RWPE1 (cell line): ENCODE data around the gene FOXL3.

Experiments
- CTCF ChIA-PET: fragments of 350-600 bp; sonication (Branson Sonifier 250); formaldehyde crosslinking; extraction: SDS; loops from one replicate; lab custom pipeline; 2021; lab: Yijun Ruan, JAX
- POLR2A ChIA-PET: fragments of 400-600 bp; formaldehyde crosslinking; extraction: SDS; loops from one replicate; lab custom pipeline; 2020; ENCODE audit warnings: antibody characterized with exemption; ENCODE audit not compliant: low non-redundant PET; lab: Yijun Ruan, JAX
- DNase-seq: peaks from one replicate; pipeline ENCODE4 v3.0.0; 2012; ENCODE audit warnings: low spot score
- H3K27ac ChIP-seq: fragments of 450-650 bp; 2 replicates; pipeline ENCODE4 v1.5.1; 2017
- CTCF ChIP-seq: fragments of 450-650 bp; conservative IDR thresholded peaks from 2 replicates; pipeline ENCODE4 v1.5.1; 2017; ENCODE audit warnings: low read depth, mild to moderate bottlenecking

Gene FOXL3

GRCh38 chr7:305410-306151 is 15.6 kb downstream of the FOXL3 start:
- ChIA-PET CTCF (interaction anchor here (0.6 kb wide), 1 partner anchor 42 kb away, joined by 3 read pairs; no protein-coding TSS in a partner anchor), POLR2A (no interaction called here)
- H3K27ac ChIP-seq, result no peak overlapping the region
- TF ChIP-seq CTCF, result no peak
- DNase-seq, result no peak

GRCh38 chr7:307970-308369 is 18.0 kb downstream of the FOXL3 start:
- H3K27ac ChIP-seq, result no peak overlapping the region
- no peak for TF ChIP-seq CTCF
- CTCF ChIA-PET, result no interaction called here
- POLR2A ChIA-PET, result no interaction called here
- DNase-seq, result no peak

GRCh38 chr7:309586-310228 is 19.7 kb downstream of the FOXL3 start:
- no peak overlapping the region for H3K27ac ChIP-seq
- no peak for DNase-seq
- TF ChIP-seq CTCF, result no peak
- ChIA-PET POLR2A (no interaction called here), CTCF (interaction anchor here (0.5 kb wide), 1 partner anchor 18 kb away, joined by 3 read pairs; no protein-coding TSS in a partner anchor)

- ChIA-PET CTCF (no interaction called here), POLR2A (no interaction called here)
- no peak for TF ChIP-seq CTCF
- no peak for DNase-seq
- peak overlapping the region; percentile 88 for H3K27ac ChIP-seq
Measured at GRCh38 chr7:311131-311680, 21.2 kb downstream of the FOXL3 start.

GRCh38 chr7:311796-312195 is 21.8 kb downstream of the FOXL3 start:
- CTCF ChIA-PET, result no interaction called here

More at GRCh38 chr7:311796-312195, 21.8 kb downstream of the FOXL3 start:
- H3K27ac ChIP-seq, result peak overlapping the region; percentile 88
- DNase-seq, result peak; percentile 67
- POLR2A ChIA-PET, result no interaction called here
- no peak for TF ChIP-seq CTCF
